SK-N-SH (cell line): ENCODE measurements around the gene SERPINC1. TPM values are rescaled to one million over a fixed set of nuclear protein-coding genes. Genes with fewer than 3 reads are reported as not detected.
"Not testable (repeated sequence)": the region's sequence is repeated elsewhere in the genome, so short reads cannot be mapped to it uniquely, and the experiment has no call there.

Source experiments
- CTCF ChIA-PET: fragments of 300-600, 350-600 bp; formaldehyde crosslinking; extraction: SDS; loops from one replicate; lab custom pipeline; 2021; lab: Yijun Ruan, JAX
- POLR2A ChIA-PET: fragments of 350-600 bp; sonication (Branson Sonifier 250); formaldehyde crosslinking; extraction: SDS; loops from one replicate; lab custom pipeline; 2020; ENCODE audit warnings: antibody characterized with exemption, inconsistent platforms; lab: Yijun Ruan, JAX
- DNase-seq: peaks from one replicate; pipeline ENCODE4 v3.0.0; 2012
- H2AFZ ChIP-seq: fragments of 200-600 bp; sonication (generic); 2 replicates; pipeline ENCODE4 v1.8.1; 2016; ENCODE audit warnings: antibody characterized with exemption, mild to moderate bottlenecking, low read depth
- H3F3A ChIP-seq: fragments of 200-600 bp; sonication (generic); replicated peaks from 2 replicates; pipeline ENCODE3; 2016; ENCODE audit warnings: antibody characterized with exemption, mild to moderate bottlenecking; ENCODE audit not compliant: insufficient read depth
- H3K27ac ChIP-seq, 2 experiments: fragments of 200-500 bp in 1 of 2; fragments of 200-600 bp in 1 of 2; sonication (Bioruptor generic) in 1 of 2; sonication (generic), shearing (Covaris generic) in 1 of 2; 2 replicates each; pipeline versions ENCODE4 v1.5.1 to v1.6.1; 2014 to 2016; ENCODE audit warnings: low read depth in 2 of 2, inconsistent platforms in 1 of 2, low read length in 1 of 2, mild to moderate bottlenecking in 1 of 2, mixed read lengths in 1 of 2
- H3K27me3 ChIP-seq: fragments of 200-600 bp; sonication (generic), shearing (Covaris generic); 2 replicates; pipeline ENCODE4 v1.6.1; 2016; ENCODE audit warnings: mixed run types; ENCODE audit not compliant: insufficient read depth
- H3K36me3 ChIP-seq, 2 experiments: fragments of 200-500 bp in 1 of 2; fragments of 200-600 bp in 1 of 2; sonication (Bioruptor generic) in 1 of 2; sonication (generic) in 1 of 2; replicated peaks in 1 of 2; 2 replicates each; pipeline versions ENCODE3 to v1.5.1; 2014 to 2016; ENCODE audit warnings: low read length in 1 of 2, mild to moderate bottlenecking in 1 of 2; ENCODE audit not compliant: insufficient read depth in 2 of 2, control insufficient read depth in 1 of 2
- H3K4me1 ChIP-seq, 2 experiments: fragments of 200-500 bp in 1 of 2; fragments of 200-600 bp in 1 of 2; sonication (Bioruptor generic) in 1 of 2; sonication (generic), shearing (Covaris generic) in 1 of 2; 2 replicates each; pipeline versions ENCODE4 v1.5.1 to v1.6.1; 2014 to 2016; ENCODE audit warnings: low read depth in 1 of 2, low read length in 1 of 2, mixed run types in 1 of 2; ENCODE audit not compliant: insufficient read depth in 2 of 2, control insufficient read depth in 1 of 2
- H3K4me2 ChIP-seq: fragments of 200-600 bp; sonication (generic), shearing (Covaris generic); 2 replicates; pipeline ENCODE4 v1.6.1; 2017; ENCODE audit warnings: mixed run types
- H3K4me3 ChIP-seq, 2 experiments: fragments of 200-500 bp in 1 of 2; fragments of 200-600 bp in 1 of 2; sonication (Bioruptor generic) in 1 of 2; sonication (generic), shearing (Covaris generic) in 1 of 2; 2 replicates each; pipeline versions ENCODE4 v1.5.1 to v1.8.1; 2014 to 2016; ENCODE audit warnings: low read depth in 2 of 2, inconsistent platforms in 1 of 2, low read length in 1 of 2, mild to moderate bottlenecking in 1 of 2, mixed read lengths in 1 of 2, moderate library complexity in 1 of 2
- H3K79me2 ChIP-seq: fragments of 200-600 bp; sonication (generic); 2 replicates; pipeline ENCODE4 v1.8.1; 2017; ENCODE audit warnings: mild to moderate bottlenecking; ENCODE audit not compliant: insufficient read depth
- H3K9ac ChIP-seq: fragments of 200-600 bp; sonication (generic); 2 replicates; pipeline ENCODE4 v1.6.1; 2017; ENCODE audit warnings: mixed run types
- H3K9me2 ChIP-seq: fragments of 200-600 bp; sonication (generic); 2 replicates; pipeline ENCODE4 v1.6.1; 2017; ENCODE audit warnings: mixed run types
- H3K9me3 ChIP-seq: fragments of 200-600 bp; sonication (generic); 2 replicates; pipeline ENCODE4 v1.6.1; 2017; ENCODE audit warnings: mixed run types, mild to moderate bottlenecking, moderate library complexity
- H4K20me1 ChIP-seq: fragments of 200-600 bp; sonication (generic); 2 replicates; pipeline ENCODE4 v1.6.1; 2017; ENCODE audit warnings: mild to moderate bottlenecking, mixed run types; ENCODE audit not compliant: insufficient read depth
- EP300 ChIP-seq, 2 experiments: IDR thresholded peaks; 2 replicates each; pipeline versions ENCODE4 v1.4.0 to v1.6.1; 2012; ENCODE audit warnings: borderline replicate concordance in 1 of 2, low read depth in 1 of 2, low read length in 1 of 2
- MEF2A ChIP-seq: IDR thresholded peaks from 2 replicates; pipeline ENCODE4 v1.4.0; 2012; ENCODE audit warnings: low read depth, borderline replicate concordance
- MXI1 ChIP-seq: IDR thresholded peaks from 2 replicates; pipeline ENCODE4 v1.6.1; 2012; ENCODE audit warnings: mild to moderate bottlenecking, low read depth, low read length, improper control_type of control experiment
- POLR2AphosphoS5 ChIP-seq: IDR thresholded peaks from 2 replicates; pipeline ENCODE4 v1.6.1; 2012; ENCODE audit warnings: low read depth, low read length
- RFX5 ChIP-seq: IDR thresholded peaks from 2 replicates; pipeline ENCODE4 v1.6.1; 2012; ENCODE audit warnings: mild to moderate bottlenecking, improper control_type of control experiment, low read length
- RXRA ChIP-seq: IDR thresholded peaks from 2 replicates; pipeline ENCODE4 v1.4.0; 2012; ENCODE audit warnings: low read depth, mild to moderate bottlenecking, borderline replicate concordance
- SMC3 ChIP-seq: IDR thresholded peaks from 2 replicates; pipeline ENCODE4 v1.6.1; 2012; ENCODE audit warnings: low read depth, low read length, improper control_type of control experiment
- TAF1 ChIP-seq: IDR thresholded peaks from 2 replicates; pipeline ENCODE4 v1.6.1; 2012; ENCODE audit warnings: low read depth, mild to moderate bottlenecking, low read length, moderate library complexity, borderline replicate concordance
- TCF12 ChIP-seq: IDR thresholded peaks from 2 replicates; pipeline ENCODE4 v1.4.0; 2012
- WGBS: methylation state at CpG from one replicate; pipeline ENCODE4 v1.1.6; 2017; ENCODE audit warnings: low lambda C conversion rate; 5-methylcytosine and 5-hydroxymethylcytosine counted together
- polyA plus RNA-seq, 3 experiments: library from polyadenylated mRNA; depleted of rRNA; stranded (reverse); fragments of >200 nt; gene quantifications; 2 replicates each; pipeline ENCODE4 v1.2.3, GENCODE V29; 2012
- TF ChIP-seq, protein P1 (sequence below): IDR thresholded peaks from 2 replicates; pipeline ENCODE4; 2012
- TF ChIP-seq, protein P2 (sequence below): fragments of 150-350 bp; IDR thresholded peaks from 2 replicates; pipeline ENCODE4 v1.6.1; 2016; ENCODE audit warnings: mild to moderate bottlenecking, low read depth, low read length
- TF ChIP-seq, protein P3 (sequence below): IDR thresholded peaks from 2 replicates; pipeline ENCODE4 v1.6.1; 2012; ENCODE audit warnings: mild to moderate bottlenecking, low read depth, low read length, moderate library complexity
- TF ChIP-seq, protein P4 (sequence below): IDR thresholded peaks from 2 replicates; pipeline ENCODE4 v1.4.0; 2012; ENCODE audit warnings: low read depth, borderline replicate concordance
- TF ChIP-seq, protein P5 (sequence below): fragments of 200-600 bp; sonication (generic); IDR thresholded peaks from 2 replicates; pipeline ENCODE4 v1.6.1; 2017; ENCODE audit warnings: antibody characterized with exemption, mild to moderate bottlenecking, moderate library complexity

Gene SERPINC1
- polyA plus RNA-seq, 1 of the 3 experiments (the other 2 are of a cell fraction) = 0.08 TPM

DNA sequence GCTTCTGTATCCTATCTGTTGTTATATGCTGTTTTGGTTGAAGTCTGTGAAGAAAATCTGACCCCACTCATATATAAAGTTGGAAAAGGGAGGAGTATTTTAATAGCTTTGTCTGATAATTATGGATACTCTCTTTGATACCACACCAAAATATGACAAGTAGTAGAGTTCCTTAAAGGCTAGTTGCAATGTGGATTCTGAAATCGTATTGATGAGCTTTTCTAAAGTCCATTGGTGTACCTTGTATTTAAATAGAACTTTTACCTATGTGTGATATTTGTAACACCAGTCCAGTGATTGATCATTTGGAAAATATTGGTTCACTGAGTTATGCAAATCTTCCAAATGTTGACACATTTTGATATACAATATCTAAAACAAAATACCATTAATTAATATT is 57.1 kb downstream of the SERPINC1 start:
- 100% methylated on average over 1 of the region's 1 CpG for WGBS
- H3K36me3 ChIP-seq = peaks cover 46 to 67% of the 10 kb centered on the region in 2 experiments
- CTCF ChIA-PET = interaction anchor here (0.7 to 1.1 kb wide), 2 partner anchors 15 to 794 kb away, joined by 3 to 5 read pairs; no protein-coding TSS in a partner anchor
- no peaks in the 10 kb centered on the region for H3K27me3 ChIP-seq
- no peak for DNase-seq
- H4K20me1 ChIP-seq = peaks cover 27% of the 10 kb centered on the region
- H3K9me2 ChIP-seq = no peaks in the 10 kb centered on the region
- TF ChIP-seq POLR2AphosphoS5 = no peak
- TF ChIP-seq MEF2A = no peak
- TF ChIP-seq, protein P1, sequence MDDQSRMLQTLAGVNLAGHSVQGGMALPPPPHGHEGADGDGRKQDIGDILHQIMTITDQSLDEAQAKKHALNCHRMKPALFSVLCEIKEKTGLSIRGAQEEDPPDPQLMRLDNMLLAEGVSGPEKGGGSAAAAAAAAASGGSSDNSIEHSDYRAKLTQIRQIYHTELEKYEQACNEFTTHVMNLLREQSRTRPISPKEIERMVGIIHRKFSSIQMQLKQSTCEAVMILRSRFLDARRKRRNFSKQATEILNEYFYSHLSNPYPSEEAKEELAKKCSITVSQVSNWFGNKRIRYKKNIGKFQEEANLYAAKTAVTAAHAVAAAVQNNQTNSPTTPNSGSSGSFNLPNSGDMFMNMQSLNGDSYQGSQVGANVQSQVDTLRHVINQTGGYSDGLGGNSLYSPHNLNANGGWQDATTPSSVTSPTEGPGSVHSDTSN = no peak
- no peak for TF ChIP-seq MXI1
- TF ChIP-seq, protein P2, sequence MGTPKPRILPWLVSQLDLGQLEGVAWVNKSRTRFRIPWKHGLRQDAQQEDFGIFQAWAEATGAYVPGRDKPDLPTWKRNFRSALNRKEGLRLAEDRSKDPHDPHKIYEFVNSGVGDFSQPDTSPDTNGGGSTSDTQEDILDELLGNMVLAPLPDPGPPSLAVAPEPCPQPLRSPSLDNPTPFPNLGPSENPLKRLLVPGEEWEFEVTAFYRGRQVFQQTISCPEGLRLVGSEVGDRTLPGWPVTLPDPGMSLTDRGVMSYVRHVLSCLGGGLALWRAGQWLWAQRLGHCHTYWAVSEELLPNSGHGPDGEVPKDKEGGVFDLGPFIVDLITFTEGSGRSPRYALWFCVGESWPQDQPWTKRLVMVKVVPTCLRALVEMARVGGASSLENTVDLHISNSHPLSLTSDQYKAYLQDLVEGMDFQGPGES = no peak
- TF ChIP-seq, protein P3, sequence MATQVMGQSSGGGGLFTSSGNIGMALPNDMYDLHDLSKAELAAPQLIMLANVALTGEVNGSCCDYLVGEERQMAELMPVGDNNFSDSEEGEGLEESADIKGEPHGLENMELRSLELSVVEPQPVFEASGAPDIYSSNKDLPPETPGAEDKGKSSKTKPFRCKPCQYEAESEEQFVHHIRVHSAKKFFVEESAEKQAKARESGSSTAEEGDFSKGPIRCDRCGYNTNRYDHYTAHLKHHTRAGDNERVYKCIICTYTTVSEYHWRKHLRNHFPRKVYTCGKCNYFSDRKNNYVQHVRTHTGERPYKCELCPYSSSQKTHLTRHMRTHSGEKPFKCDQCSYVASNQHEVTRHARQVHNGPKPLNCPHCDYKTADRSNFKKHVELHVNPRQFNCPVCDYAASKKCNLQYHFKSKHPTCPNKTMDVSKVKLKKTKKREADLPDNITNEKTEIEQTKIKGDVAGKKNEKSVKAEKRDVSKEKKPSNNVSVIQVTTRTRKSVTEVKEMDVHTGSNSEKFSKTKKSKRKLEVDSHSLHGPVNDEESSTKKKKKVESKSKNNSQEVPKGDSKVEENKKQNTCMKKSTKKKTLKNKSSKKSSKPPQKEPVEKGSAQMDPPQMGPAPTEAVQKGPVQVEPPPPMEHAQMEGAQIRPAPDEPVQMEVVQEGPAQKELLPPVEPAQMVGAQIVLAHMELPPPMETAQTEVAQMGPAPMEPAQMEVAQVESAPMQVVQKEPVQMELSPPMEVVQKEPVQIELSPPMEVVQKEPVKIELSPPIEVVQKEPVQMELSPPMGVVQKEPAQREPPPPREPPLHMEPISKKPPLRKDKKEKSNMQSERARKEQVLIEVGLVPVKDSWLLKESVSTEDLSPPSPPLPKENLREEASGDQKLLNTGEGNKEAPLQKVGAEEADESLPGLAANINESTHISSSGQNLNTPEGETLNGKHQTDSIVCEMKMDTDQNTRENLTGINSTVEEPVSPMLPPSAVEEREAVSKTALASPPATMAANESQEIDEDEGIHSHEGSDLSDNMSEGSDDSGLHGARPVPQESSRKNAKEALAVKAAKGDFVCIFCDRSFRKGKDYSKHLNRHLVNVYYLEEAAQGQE = no peak
- TF ChIP-seq, protein P4, sequence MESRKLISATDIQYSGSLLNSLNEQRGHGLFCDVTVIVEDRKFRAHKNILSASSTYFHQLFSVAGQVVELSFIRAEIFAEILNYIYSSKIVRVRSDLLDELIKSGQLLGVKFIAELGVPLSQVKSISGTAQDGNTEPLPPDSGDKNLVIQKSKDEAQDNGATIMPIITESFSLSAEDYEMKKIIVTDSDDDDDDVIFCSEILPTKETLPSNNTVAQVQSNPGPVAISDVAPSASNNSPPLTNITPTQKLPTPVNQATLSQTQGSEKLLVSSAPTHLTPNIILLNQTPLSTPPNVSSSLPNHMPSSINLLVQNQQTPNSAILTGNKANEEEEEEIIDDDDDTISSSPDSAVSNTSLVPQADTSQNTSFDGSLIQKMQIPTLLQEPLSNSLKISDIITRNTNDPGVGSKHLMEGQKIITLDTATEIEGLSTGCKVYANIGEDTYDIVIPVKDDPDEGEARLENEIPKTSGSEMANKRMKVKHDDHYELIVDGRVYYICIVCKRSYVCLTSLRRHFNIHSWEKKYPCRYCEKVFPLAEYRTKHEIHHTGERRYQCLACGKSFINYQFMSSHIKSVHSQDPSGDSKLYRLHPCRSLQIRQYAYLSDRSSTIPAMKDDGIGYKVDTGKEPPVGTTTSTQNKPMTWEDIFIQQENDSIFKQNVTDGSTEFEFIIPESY = no peak
- no peak for TF ChIP-seq EP300 (IDR thresholded peaks at IDR 0.05; ENCODE audit: borderline replicate concordance in 1 of 2, low read depth in 1 of 2, low read length in 1 of 2)
- TF ChIP-seq TCF12 = no peak
- no peak for TF ChIP-seq RXRA
- no peak for TF ChIP-seq TAF1
- no peak for TF ChIP-seq SMC3
- TF ChIP-seq RFX5 = no peak
- TF ChIP-seq, protein P5, sequence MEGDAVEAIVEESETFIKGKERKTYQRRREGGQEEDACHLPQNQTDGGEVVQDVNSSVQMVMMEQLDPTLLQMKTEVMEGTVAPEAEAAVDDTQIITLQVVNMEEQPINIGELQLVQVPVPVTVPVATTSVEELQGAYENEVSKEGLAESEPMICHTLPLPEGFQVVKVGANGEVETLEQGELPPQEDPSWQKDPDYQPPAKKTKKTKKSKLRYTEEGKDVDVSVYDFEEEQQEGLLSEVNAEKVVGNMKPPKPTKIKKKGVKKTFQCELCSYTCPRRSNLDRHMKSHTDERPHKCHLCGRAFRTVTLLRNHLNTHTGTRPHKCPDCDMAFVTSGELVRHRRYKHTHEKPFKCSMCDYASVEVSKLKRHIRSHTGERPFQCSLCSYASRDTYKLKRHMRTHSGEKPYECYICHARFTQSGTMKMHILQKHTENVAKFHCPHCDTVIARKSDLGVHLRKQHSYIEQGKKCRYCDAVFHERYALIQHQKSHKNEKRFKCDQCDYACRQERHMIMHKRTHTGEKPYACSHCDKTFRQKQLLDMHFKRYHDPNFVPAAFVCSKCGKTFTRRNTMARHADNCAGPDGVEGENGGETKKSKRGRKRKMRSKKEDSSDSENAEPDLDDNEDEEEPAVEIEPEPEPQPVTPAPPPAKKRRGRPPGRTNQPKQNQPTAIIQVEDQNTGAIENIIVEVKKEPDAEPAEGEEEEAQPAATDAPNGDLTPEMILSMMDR = no peak
- no peak overlapping the region for H2AFZ ChIP-seq
- no peak overlapping the region for H3K4me2 ChIP-seq
- no peaks in the 10 kb centered on the region for H3K9me3 ChIP-seq
- no peak overlapping the region for H3K4me3 ChIP-seq
- H3K27ac ChIP-seq = no peak overlapping the region; a peak in 1 of 4 replicates
- no peak overlapping the region for H3K9ac ChIP-seq
- POLR2A ChIA-PET = interaction anchor here (0.7 to 1.3 kb wide), 2 partner anchors 8 to 133 kb away, joined by 3 to 4 read pairs; partner anchors contain the start of genes GAS5 and ZBTB37
- peaks cover 73% of the 10 kb centered on the region for H3F3A ChIP-seq
- peaks cover 4% of the 10 kb centered on the region for H3K79me2 ChIP-seq
- peaks cover 6 to 8% of the 10 kb centered on the region in 2 experiments; a peak in 2 of 4 replicates for H3K4me1 ChIP-seq

DNA sequence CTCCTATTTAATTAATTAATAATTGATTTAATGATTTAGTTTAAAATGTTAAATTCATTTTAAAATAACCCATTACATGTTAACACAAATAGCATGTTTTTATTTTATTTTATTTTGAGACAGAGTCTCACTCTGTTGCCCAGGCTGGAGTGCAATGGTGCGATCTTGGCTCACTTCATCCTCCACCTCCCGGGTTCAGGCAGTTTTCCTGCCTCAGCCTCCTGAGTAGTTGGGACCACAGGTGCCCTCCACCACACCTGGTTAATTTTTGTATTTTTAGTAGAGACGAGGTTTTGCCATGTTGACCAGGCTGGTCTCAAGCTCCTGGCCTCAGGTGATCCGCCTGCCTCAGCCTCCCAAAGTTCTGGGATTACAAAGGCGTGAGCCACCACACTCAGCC is 57.6 kb downstream of the SERPINC1 start:
- H3K79me2 ChIP-seq, H3K9ac ChIP-seq, H3K4me3 ChIP-seq, H3K4me1 ChIP-seq, CTCF ChIA-PET, H3K9me2 ChIP-seq, H2AFZ ChIP-seq, H3K9me3 ChIP-seq, DNase-seq, H3K4me2 ChIP-seq, H3K27ac ChIP-seq, H3K27me3 ChIP-seq: not testable (repeated sequence)
- Histone ChIP-seq H3F3A (peaks cover 68% of the 10 kb centered on the region), H4K20me1 (peaks cover 22% of the 10 kb centered on the region), H3K36me3 (peaks cover 42 to 66% of the 10 kb centered on the region in 2 experiments)
- WGBS = 98% methylated on average over 5 of the region's 5 CpGs
- POLR2A ChIA-PET = interaction anchor here (0.7 to 1.3 kb wide), 2 partner anchors 9 to 133 kb away, joined by 3 to 4 read pairs; partner anchors contain the start of genes GAS5 and ZBTB37
